OCI-LY1 (cell line): ENCODE results near the gene AMIGO3.

Experiments
- EZH2 ChIP-seq: fragments of 200-600 bp; sonication (generic), shearing (Covaris generic); IDR thresholded peaks from 2 replicates; pipeline ENCODE4 v1.8.0; 2017; ENCODE audit warnings: borderline replicate concordance, mixed run types, mild to moderate bottlenecking, antibody characterized with exemption, low read length, moderate library complexity, mixed read lengths
- TF ChIP-seq, protein P1 (sequence below): fragments of 200-600 bp; sonication (generic), shearing (Covaris generic); IDR thresholded peaks from 2 replicates; pipeline ENCODE4 v1.5.1; 2017; ENCODE audit warnings: mild to moderate bottlenecking, antibody characterized with exemption, low read length, moderate library complexity, mixed read lengths

DNA sequence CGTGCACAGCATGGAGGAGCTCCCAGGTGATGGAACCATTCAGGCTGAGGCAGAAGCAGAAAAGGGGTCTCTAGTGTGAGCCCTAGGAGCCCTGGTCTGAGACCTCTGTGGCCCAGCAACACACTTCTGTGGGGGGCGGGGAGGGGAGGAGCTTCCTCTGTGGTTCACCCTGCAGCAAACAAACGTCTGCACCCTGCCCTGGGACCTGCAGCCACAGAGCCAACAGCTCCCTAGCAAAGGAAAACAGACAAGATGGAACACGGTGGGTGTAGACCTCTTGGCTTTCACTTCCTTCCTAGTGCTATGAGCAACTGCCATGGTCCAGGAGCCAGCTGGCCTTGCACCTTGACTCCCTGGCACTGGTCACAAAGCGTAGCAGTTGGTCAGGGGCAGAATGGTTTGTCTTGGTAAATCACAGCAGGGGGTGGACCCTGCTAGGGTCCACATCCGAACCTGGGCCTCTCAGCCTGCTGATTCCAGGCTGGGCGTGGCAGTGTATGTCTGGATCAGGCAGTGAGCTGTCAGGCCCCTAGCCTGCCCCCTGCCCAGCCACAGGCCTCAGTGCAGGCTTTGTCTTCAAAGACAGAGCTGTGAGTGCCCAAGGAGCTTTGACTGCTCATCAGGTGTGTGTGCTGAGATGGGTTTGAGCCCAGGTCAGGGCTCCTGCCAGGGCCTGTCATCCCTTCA, 6.7 kb downstream of the AMIGO3 start:
- no peak for TF ChIP-seq EZH2
- TF ChIP-seq, protein P1, sequence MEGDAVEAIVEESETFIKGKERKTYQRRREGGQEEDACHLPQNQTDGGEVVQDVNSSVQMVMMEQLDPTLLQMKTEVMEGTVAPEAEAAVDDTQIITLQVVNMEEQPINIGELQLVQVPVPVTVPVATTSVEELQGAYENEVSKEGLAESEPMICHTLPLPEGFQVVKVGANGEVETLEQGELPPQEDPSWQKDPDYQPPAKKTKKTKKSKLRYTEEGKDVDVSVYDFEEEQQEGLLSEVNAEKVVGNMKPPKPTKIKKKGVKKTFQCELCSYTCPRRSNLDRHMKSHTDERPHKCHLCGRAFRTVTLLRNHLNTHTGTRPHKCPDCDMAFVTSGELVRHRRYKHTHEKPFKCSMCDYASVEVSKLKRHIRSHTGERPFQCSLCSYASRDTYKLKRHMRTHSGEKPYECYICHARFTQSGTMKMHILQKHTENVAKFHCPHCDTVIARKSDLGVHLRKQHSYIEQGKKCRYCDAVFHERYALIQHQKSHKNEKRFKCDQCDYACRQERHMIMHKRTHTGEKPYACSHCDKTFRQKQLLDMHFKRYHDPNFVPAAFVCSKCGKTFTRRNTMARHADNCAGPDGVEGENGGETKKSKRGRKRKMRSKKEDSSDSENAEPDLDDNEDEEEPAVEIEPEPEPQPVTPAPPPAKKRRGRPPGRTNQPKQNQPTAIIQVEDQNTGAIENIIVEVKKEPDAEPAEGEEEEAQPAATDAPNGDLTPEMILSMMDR = no peak
